ENCODE data around the gene MET. TPM values are rescaled to one million over a fixed set of nuclear protein-coding genes. Genes with fewer than 3 reads are reported as not detected.
"Not testable (repeated sequence)": the region's sequence is repeated elsewhere in the genome, so short reads cannot be mapped to it uniquely, and the experiment has no call there.

The MET gene
- total RNA-seq, 1 donor from 2014 or later, result 22.8 TPM

DNA sequence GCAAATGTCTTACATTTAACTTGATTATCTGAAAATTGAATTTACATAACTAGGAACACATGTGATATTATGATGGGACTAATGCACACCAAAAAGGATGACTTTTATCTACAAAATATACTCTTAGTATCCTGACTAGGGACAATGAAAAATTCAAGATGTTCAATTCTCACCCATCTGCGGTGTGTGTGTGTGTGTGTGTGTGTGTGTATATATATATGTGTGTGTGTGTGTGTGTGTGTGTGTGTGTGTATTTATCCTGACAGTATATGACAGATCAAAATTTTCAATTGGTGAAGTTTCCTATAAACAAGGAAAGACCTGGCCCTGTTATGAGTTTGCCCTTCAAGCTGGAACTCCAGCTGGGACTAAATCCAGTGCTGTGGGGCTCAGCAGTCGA is 40.3 kb upstream of the MET start:
- Mint-ChIP-seq H3K9me3 (no peaks in the 10 kb centered on the region), H3K4me1 (peaks cover 19% of the 10 kb centered on the region), H3K27ac (no peak overlapping the region), H3K27me3 (ENCODE audit: low read depth) (no peaks in the 10 kb centered on the region), H3K36me3 (no peaks in the 10 kb centered on the region), H3K4me3 (no peak overlapping the region)
- TF ChIP-seq, protein P1, sequence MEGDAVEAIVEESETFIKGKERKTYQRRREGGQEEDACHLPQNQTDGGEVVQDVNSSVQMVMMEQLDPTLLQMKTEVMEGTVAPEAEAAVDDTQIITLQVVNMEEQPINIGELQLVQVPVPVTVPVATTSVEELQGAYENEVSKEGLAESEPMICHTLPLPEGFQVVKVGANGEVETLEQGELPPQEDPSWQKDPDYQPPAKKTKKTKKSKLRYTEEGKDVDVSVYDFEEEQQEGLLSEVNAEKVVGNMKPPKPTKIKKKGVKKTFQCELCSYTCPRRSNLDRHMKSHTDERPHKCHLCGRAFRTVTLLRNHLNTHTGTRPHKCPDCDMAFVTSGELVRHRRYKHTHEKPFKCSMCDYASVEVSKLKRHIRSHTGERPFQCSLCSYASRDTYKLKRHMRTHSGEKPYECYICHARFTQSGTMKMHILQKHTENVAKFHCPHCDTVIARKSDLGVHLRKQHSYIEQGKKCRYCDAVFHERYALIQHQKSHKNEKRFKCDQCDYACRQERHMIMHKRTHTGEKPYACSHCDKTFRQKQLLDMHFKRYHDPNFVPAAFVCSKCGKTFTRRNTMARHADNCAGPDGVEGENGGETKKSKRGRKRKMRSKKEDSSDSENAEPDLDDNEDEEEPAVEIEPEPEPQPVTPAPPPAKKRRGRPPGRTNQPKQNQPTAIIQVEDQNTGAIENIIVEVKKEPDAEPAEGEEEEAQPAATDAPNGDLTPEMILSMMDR (IDR thresholded peaks at IDR 0.05; ENCODE audit: unreplicated experiment), result no peak
- no peak for DNase-seq (ENCODE audit: low spot score in 2 of 2, unreplicated experiment in 2 of 2)

DNA sequence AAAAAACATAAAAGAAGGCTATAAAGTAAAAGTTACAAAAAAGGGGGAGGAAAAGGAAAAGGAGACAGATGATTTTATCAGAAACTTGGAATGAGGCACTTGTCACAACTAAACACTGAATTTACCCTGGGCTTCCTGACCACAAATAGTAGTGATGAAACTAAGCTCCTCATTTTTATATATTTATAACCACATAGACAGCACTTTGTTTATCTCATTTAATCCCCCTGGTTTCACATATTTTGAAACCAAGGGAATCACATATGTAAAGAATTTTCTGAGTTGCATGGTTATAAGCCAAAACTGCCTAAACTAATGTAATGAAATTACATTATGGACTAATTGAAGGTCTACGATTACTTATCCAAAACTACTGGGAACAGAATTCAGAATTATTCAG is 39.6 kb upstream of the MET start:
- H3K4me1 Mint-ChIP-seq, result peaks cover 19% of the 10 kb centered on the region
- TF ChIP-seq, protein P1 (IDR thresholded peaks at IDR 0.05; ENCODE audit: unreplicated experiment), result no peak
- H3K36me3 Mint-ChIP-seq, result no peaks in the 10 kb centered on the region
- H3K27me3 Mint-ChIP-seq (ENCODE audit: low read depth), result no peaks in the 10 kb centered on the region
- no peak overlapping the region for H3K4me3 Mint-ChIP-seq
- H3K27ac Mint-ChIP-seq, result no peak overlapping the region
- DNase-seq (ENCODE audit: low spot score in 2 of 2, unreplicated experiment in 2 of 2), result no peak
- H3K9me3 Mint-ChIP-seq, result no peaks in the 10 kb centered on the region

DNA sequence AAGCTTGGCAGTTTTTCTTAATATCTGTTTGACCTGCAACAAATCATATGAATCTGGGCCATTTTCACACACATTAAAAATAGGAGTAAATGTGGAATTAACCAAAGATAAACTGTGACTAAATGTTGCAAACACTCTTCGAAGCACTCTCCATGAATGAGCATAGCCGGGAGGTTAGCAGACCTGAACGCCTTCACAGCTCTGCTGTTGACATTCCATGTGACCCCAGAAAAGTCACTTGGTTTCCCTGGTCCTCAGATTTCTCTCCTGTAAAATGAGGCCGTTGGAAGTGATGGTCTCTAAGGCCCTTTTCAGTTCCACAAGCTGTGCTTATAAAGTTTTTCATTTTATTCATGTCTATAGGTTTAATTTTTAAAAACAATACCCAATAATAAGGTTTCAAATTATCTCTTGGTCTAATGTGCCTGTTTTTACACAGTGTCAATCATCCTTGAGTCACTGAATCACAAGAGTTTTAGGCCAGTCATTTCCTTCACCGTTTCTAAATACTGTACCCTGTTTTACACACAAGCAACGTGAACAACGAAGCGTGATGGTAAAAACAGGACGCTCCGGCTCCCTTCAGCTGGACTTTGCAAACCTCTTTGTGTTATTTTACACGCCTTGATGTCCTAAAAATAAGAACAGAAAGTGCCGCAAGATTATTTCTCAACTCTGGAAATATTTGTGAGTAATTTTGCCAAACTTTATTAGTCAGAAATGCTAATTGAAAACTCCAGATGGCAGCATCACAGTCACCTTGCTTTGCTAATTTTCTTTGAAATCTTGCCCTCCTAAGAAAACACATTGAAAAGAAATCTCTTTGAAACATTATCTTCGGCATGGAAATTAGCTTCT is 38.6 kb upstream of the MET start:
- H3K36me3 Mint-ChIP-seq, result no peaks in the 10 kb centered on the region
- DNase-seq (ENCODE audit: low spot score in 2 of 2, unreplicated experiment in 2 of 2), result no peak
- TF ChIP-seq, protein P1 (IDR thresholded peaks at IDR 0.05; ENCODE audit: unreplicated experiment), result no peak
- H3K27ac Mint-ChIP-seq, result no peak overlapping the region
- no peaks in the 10 kb centered on the region for H3K9me3 Mint-ChIP-seq
- H3K4me1 Mint-ChIP-seq, result peaks cover 16% of the 10 kb centered on the region
- H3K27me3 Mint-ChIP-seq (ENCODE audit: low read depth), result no peaks in the 10 kb centered on the region
- no peak overlapping the region for H3K4me3 Mint-ChIP-seq

DNA sequence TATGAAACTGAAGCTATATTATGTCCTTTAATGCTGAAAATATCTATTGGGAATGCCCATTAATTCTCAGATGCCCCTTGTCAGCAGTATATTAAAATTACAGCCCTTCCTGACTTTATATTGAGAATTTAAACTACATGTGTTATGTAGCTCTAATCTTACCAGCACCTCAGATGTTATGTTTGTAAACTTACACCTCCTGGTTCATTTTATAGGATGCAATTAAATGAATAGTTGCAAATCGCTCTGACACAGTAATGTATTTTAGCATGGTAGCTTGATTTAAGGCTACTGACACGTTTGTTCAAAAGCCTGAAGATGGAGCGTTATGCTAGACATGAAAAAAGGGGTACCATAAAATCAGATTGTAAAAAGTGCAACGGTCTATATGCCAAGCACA is 35.0 kb upstream of the MET start:
- TF ChIP-seq, protein P1 (IDR thresholded peaks at IDR 0.05; ENCODE audit: unreplicated experiment), result no peak
- Mint-ChIP-seq H3K27me3 (ENCODE audit: low read depth) (no peaks in the 10 kb centered on the region), H3K36me3 (peaks cover 2% of the 10 kb centered on the region), H3K9me3 (peaks cover 7% of the 10 kb centered on the region), H3K4me3 (no peak overlapping the region), H3K4me1 (peaks cover 2% of the 10 kb centered on the region), H3K27ac (no peak overlapping the region)
- no peak for DNase-seq (ENCODE audit: low spot score in 2 of 2, unreplicated experiment in 2 of 2)

DNA sequence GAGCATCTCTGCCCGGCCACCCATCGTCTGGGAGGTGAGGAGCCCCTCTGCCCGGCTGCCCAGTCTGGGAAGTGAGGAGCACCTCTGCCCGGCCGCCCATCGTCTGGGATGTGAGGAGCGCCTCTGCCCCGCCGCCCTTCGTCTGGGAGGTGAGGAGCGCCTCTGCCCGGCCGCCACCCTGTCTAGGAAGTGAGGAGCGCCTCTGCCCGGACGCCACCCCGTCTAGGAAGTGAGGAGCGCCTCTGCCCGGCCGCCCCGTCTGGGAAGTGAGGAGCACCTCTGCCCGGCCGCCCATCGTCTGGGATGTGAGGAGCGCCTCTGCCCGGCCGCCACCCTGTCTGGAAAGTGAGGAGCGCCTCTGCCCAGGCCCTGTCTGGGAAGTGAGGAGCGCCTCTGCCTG is 33.4 kb upstream of the MET start:
- not testable (repeated sequence) for H3K4me1 Mint-ChIP-seq; H3K27me3 Mint-ChIP-seq (ENCODE audit: low read depth); H3K36me3 Mint-ChIP-seq; H3K4me3 Mint-ChIP-seq; DNase-seq (ENCODE audit: low spot score in 2 of 2, unreplicated experiment in 2 of 2); H3K9me3 Mint-ChIP-seq; H3K27ac Mint-ChIP-seq

DNA sequence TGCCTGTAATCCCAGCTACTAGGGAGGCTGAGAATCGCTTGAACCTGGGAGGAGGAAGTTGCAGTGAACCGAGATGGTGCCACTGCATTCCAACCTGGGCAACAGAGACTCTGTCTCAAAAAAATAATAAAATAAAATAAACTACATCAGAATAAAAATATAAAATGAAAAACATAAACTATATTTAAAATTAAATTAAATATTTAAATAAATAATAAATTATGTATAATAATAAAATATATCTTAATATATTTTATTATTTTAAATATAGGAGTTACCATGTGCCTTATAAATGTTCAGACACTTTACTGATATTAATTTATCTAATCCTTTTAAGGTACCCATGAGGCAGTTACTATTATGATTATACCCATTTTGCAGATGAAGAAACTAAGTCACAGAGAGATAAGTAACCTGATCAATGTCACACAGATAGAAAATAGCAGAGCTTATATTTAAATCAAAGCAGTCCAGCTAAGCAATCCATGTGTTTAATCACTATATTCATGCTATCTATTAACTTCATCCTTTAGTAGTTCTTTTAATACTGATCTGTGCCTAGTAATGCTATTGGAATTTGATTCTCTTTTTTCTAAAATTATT is 30.3 kb upstream of the MET start:
- DNase-seq (ENCODE audit: low spot score in 2 of 2, unreplicated experiment in 2 of 2), result no peak
- H3K4me1 Mint-ChIP-seq, result no peaks in the 10 kb centered on the region
- no peak overlapping the region for H3K27ac Mint-ChIP-seq
- H3K36me3 Mint-ChIP-seq, result peaks cover 2% of the 10 kb centered on the region
- TF ChIP-seq, protein P1 (IDR thresholded peaks at IDR 0.05; ENCODE audit: unreplicated experiment), result no peak
- no peak overlapping the region for H3K4me3 Mint-ChIP-seq
- peaks cover 7% of the 10 kb centered on the region for H3K9me3 Mint-ChIP-seq
- H3K27me3 Mint-ChIP-seq (ENCODE audit: low read depth), result no peaks in the 10 kb centered on the region

DNA sequence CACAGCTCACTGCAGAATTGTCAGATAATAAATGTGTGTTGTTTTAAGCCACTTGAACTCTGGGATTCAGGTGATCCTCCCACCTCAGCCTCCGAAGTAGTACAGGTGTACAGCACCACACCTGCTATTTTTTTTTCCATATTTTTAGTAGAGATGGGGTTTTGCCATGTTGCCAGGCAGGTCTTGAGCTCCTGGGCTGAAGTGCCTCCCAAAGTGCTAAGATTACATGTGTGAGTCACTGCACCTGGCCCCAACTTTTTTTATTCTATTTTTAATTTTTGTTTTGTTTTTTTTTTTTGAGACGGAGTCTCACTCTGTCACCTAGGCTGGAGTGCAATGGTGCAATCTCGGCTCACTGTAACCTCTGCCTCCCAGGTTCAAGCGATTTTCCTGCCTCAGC is 28.8 kb upstream of the MET start:
- H3K9me3 Mint-ChIP-seq; H3K4me3 Mint-ChIP-seq; H3K36me3 Mint-ChIP-seq; H3K4me1 Mint-ChIP-seq; H3K27ac Mint-ChIP-seq; H3K27me3 Mint-ChIP-seq (ENCODE audit: low read depth); DNase-seq (ENCODE audit: low spot score in 2 of 2, unreplicated experiment in 2 of 2): not testable (repeated sequence)

Data from mesothelial cell of epicardium (in vitro differentiated cells).